ENCODE data around the gene MECP2.
"Not testable (repeated sequence)": the region's sequence is repeated elsewhere in the genome, so short reads cannot be mapped to it uniquely, and the experiment has no call there.

Gene MECP2

DNA sequence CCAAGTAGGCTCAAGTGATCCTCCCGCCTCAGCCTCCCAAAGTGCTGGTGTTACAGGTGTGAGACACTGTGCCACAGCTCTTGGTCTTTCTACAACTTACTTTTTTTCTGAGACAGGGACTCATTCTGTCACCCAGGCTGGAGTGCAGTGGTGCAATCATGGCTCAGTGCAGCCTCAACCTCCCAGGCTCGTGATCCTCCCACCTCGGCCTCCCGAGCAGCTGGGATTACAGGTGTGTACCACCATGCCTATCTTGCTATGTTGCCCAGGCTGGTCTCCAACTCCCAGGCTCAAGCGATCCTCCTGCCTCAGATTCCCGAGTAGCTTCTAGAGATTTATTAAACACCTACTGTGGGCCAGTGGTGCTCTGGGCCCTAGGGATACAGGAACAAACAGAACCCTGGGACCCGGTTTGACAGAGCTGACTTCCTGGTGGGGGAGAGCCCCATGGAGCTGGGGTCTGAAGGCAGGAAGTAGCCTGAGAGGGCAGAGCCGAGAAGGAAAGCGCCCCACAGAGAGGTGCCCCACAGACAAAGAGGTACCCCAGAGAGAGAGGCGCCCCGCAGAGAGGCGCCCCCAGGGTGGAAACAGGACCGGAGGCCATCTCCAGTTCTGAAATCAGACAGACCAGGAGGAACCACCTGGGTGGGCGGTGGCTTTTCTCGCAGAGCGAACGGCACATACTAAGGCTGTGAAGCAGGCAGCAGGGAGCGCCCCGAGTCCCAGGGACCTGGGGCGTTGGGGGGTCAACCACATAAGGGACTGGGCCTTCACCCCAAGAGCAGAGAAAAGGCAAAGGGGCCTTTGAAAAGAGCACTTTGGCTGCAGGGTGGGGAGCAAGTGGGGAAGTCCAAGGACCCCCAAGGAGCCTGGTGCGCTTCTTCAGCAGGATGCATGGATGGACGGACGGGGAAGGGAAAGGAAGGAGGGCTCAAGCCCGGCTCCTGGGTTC lies 82.8 kb downstream of the MECP2 start:
- DNase-seq, result no peak

DNA sequence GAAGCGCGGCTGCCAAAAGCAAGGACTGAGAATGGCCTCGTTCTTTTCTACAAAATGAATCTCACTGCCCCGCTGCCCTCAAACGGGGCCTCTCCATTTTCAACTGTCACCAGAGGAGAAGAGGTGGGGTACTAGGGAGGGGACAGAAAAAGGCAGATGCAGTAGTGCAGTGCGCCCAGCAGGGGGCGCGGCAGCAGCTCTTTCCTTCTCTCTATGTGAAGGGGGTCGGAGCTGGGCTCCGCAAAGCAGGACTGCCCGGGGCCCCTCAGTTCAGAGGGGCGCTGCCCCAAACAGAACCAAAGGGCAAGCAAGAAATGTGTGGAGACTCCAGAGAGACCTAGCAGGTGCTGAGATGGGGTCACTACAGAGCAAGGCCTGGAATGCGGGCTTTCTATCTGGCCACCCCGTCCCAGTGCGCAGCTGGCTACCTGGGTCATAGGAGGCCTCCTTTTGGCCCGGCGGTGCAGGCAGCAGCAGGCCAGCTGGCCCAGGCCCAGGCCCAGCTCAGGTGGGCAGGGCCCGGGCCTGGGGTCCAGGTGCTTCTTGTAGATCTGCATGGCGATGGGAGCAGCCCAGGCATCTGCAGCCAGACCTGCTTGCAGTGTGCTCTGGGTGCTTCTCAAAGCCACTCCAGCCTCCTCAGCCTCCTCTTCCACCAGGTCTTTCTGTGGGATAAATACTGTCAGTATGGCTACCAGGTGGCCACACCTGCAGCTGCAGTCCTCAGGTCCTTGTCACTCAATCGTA lies 83.7 kb downstream of the MECP2 start:
- peak; percentile 62 for DNase-seq

GRCh38 chrX:154013001-154013421 lies 84.5 kb downstream of the MECP2 start:
- DNase-seq, result no peak

DNA sequence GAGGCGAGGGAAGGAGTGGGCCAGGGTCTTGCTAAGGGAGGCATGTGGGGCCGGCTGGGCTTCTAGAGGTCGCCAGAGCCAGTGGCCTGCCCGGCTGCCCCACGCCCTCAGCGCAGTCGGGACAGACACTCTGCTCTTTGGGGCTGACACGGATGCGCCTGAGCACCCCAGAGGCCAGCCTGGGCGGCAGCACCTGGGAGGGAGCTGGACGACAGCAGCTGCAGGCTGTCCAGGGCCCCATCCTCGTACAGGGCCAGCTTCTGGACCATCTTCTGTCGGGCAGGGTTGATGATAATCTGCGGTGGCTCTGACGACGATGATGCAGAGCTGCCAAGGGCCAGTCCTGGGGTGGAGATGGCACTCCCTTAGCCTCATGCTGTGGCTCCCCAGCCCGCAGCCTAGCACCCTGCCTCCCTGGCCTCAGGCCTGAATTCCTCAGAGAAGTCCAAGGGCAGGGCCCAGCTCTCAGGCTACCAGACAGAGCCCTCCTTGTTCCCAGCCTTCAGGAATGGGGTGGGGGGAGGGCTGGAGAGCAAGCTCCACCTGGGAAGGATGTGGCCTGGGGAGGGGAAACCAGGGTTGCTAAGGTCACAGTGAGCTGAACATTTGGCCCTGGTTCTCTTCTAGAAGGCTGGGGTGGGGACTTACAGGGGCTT lies 85.1 kb downstream of the MECP2 start:
- no peak for DNase-seq

DNA sequence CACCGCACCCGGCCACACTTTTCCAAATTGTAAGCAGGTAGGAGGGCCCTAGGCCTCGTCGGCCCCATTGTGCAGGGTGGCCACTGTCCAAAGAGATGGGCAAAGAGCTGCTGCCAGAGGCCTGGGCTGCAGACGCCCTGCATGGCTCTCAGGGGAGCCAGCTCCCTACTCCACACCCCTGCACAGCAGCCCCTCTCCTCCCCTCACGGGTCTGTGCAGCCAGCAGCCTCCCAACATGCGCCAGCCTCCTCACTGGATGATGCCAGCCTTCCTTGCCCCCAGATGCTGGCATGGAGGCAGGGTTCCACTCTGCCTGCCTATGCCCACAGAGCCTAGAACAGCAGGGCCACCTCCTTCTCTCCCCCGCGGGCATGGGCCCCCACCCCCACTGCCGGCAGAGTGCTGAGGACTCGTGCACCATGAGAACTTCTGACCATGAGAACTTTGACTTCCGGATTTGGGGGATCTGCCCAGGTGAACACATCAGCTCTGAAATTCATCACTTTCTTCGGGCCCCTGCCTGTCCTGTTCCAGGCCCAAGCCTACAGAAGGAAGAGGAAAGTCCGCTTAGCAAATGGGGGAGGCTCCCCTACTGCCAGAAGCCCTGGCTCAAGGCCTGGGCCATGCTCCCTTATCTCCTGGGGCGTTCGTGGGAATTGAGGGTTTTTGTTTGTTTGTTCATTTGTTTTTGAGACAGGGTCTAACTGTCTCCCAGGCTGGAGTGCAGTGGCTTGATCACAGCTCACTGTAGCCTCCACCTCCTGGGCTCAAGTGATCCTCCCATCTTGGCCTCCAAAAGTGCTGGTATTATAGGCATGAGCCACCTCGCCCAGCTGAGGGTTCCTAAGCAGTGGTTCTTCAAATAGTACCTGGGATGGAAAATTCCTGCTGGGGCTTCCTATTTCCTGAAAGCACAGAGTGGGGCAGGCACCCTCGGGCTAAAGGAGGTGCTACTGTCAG lies 85.9 kb downstream of the MECP2 start:
- DNase-seq, result no peak

GRCh38 chrX:154010330-154011087 lies 87.0 kb downstream of the MECP2 start:
- DNase-seq, result no peak

DNA sequence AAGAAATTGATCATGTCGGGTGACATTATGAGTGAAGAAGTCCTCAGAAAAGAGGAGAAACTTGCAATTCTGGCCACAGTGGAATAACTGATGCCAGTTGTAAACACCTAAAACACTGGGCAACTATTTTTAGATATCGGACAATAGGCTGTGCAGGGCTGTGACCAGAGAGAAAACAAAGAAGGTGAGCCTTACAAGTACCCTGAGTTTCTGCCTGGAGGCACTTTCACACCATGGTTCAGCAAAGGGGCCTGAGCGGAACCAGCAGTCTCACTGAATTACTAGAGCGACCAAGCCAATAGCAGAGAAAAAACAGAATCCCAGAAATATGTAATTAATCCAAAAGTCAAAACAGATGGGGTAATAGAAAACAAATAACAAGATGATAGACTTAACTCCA lies 89.0 kb downstream of the MECP2 start:
- no peak for DNase-seq

DNA sequence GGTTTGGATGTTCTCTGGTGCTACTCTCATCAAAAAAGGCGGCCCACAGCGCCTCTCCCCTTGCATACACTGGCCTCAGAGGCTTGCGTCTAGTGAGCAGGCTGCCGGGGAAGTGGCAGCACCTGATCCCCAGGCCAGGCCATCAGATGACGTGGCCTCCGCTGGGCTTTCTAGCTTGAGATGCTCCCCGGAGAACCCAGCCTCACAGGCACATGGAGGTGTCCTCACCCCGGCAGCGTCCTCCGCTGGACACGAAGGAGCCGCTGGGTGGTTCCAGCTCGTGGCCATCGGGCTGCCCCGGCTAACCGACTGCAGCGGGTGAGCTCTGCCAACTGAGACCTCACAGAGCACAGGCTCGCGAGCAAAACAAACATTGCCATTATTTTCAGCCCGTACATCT lies 90.6 kb downstream of the MECP2 start:
- no peak for DNase-seq

DNA sequence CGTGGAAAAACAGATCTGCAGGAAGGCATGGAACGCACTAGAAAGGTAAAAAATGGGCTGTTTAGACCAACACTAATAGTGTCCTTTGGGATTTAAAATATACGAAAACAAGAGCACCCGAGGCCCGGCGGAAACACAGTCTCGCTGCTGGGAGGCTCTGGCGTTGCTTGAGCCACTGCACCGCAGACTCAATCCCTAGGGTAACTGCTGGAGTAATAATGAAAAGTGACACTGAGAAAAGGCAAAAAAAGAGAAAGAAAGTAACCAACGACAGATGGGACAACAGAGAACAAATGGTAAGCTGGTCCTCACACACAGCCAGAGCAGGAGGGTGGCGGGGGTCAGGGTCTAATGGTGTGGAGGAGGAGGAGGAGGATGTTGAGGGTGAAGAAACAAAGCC lies 93.2 kb downstream of the MECP2 start:
- peak; percentile 12 for DNase-seq

GRCh38 chrX:154002215-154002719 lies 95.2 kb downstream of the MECP2 start:
- no peak for DNase-seq

GRCh38 chrX:154000051-154000450 lies 97.5 kb downstream of the MECP2 start:
- DNase-seq, result no peak

GRCh38 chrX:153999359-154000037 lies 98.0 kb downstream of the MECP2 start:
- DNase-seq, result no peak

DNA sequence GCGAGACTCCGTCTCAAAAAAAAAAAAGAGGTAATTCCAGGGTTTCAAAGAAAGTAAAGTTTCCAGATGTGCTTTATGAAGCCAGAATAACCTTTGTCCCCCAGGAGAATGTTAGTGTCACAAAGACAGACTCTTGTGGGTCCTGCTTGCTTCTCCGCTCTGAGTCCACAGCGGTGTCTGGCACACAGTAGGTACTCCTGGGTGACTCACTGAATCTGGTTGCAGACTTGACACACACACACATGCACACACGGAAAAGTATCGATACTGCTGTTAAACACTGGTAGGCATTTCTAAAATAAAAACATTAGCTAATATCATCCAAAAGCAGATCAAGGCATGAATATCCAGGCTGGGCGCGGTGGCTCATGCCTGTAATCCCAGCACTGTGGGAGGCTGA lies 102.0 kb downstream of the MECP2 start:
- DNase-seq, result no peak

DNA sequence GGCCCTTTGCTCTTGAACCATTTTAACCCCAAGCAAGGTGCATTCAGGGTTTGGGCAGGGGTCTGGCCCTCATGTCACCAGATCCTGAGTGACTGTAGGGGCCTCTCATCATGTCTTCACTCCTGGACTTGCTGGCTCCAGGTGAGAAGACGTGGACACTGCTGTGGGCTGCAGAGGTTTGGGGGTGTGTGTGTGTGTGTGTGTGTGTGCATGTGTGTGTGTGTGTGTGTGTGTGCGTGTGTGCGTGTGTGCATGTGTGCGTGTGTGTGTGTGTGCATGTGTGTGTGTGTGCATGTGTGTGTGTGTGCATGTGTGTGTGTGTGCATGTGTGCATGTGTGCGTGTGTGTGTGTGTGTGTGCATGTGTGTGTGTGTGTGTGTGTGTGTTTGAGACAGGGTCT lies 103.1 kb downstream of the MECP2 start:
- not testable (repeated sequence) for DNase-seq

DNA sequence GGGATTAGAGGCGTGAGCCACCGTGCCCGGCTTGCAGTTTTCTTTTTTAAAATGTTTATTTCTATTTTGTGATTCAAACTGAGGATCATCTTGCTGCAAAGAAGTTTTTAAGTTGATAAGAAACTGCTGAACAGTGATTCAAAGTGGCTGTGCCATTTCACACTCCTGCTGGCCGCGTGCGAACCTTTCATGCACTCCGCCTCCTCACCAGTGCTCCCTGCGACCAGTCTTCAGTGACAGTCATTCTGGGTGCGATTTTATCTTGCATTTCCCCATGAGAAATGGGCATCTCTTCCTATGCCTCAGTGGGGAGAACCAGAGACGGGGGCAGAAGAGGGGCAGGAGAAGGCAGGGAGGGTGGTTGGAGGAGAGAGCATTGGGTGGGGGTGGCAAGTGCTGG lies 103.5 kb downstream of the MECP2 start:
- DNase-seq, result no peak

DNA sequence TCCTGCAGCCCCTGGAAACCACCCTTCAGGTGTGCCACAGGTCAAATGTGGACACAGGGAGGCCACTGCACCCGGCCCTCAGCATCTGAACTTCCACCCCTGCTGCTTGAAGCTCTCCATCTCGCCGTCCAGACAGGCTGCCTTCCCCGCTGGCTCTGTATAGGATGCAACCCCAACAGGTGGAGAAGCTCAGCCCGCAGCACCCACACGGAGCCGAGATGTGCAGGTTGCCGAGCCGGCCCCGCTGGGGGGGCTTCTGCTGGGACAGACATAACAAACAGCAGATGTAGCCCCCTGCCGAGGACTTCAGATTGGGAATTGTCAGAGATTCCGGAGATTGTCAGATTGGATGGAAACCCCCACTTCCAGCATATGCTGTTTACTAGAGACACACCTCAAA lies 104.4 kb downstream of the MECP2 start:
- DNase-seq, result peak; percentile 84

DNA sequence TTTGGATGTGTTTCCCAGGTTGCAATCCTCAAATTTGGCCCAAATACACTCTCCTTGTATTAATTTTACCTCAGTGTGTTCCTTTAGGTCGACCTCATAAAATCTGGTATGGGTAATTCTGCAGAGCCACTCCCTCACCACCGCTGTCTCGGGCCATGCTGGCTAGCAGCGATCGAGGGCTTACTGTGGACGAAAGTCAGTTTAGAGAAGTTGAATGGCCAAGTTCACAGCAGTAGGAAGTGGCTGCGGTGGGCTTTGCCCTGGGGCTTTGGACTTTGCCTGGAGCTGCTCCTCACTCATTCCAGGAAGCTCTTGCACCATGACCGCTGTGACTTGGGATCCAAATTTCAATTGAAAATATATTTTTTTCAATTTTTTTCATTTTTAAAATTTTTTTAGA lies 105.3 kb downstream of the MECP2 start:
- DNase-seq, result no peak

GRCh38 chrX:153991013-153991580 lies 106.4 kb downstream of the MECP2 start:
- DNase-seq, result no peak

DNA sequence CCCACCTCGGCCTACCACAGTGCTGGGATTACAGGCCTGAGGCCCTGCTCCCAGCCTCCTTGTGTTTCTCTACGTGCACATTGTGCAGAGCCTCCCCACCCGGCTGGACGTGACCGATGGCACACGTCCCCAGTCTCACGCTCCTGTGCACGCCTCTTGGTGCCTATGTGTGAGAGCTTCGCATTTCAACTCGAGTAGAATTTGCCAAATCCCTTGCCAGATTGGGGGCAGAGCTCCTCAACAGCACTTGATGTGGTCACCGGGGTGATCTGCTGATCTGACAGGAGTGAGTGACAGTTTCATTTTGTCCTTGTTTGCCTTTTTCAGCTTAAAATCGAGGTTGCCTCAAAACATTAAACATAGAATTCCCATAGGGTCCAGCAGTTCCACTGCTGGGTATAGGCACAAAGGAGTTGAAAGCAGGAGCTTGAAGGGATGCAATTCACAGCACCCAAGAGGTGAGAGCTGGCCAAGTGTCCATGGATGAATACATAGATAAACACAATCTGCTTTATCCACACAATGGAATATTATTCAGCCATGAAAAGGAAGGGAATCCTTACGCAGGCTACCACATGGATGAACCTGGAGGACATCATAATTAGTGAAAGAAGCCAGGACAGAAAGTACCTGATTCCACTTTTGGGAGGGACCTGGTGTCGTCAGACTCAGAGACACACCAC lies 107.4 kb downstream of the MECP2 start:
- DNase-seq, result no peak

DNA sequence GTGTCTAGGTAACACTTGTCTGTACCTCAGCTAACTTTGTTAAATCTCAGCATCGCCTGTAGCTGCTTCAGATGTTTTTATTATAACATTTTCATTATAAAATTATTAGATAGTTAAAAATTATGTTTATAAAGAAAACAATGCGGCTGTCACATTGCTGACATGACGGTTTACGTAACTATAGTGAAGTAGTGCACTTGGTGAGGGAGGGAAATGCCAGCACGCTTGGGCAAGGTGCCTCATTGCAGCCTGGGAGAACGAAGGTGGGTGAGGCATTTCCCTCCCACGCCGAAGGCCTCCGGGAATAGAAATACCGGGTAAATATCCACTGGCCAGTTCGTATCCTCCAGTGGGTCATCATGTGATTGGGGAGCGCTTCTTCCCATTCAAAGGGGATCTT lies 109.0 kb downstream of the MECP2 start:
- no peak for DNase-seq

Measured in NCI-H1694 (cell line).